HG03565 (cell line): ENCODE measurements around the gene GIPC1.

Source experiments
- ATAC-seq: cut with Tn5 transposase; IDR thresholded peaks from one replicate; pipeline ENCODE4 v1.9.1; 2021; ENCODE audit warnings: mild to moderate bottlenecking, moderate library complexity; ENCODE audit not compliant: unreplicated experiment

GIPC1 gene

DNA sequence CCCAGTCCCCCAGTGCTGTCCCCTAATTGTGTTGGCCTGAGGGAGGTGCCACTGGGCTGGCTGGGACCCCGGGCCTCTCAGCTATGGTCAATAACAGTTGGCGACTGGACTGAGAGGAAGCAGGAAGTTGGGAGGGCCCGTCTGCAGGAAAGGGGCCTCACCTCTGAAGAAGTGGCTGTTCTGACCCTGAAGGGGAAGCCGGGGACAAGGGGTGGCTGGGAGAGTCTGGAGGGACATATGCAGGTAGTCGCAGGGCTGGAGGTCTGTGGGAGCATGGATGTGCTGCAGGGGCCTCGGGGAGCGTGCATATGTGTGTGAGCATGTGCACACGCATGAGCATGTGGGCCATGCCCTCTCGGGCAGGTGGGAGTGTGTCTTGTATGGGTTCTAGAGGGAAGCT, 56.9 kb downstream of the GIPC1 start:
- no peak for ATAC-seq

DNA sequence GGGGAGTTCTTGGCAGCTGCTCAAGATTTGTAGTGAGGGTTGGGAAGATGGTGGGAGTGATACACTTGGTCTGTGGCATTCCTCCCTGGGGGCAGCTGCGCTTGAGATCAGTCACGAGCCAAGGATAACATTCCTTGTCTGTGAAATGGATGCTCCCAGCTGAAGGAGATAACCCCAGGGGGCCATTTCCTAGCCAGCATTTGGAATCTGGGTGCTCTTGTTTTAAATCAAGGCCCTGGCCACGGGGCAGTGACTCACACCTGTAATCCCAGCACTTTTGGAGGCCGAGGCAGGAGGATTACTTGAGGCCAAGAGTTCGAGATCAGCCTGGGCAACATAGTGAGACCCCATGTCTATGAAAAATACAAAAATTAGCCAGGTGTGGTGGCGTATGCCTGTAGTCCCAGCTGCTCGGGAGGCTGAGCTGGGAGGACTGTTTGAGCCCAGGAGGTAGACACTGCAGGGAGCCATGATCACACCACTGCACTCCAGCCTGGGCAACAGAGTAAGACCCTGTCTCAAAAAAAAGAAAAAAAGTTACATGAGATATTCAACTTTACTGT, 58.3 kb downstream of the GIPC1 start:
- no peak for ATAC-seq

DNA sequence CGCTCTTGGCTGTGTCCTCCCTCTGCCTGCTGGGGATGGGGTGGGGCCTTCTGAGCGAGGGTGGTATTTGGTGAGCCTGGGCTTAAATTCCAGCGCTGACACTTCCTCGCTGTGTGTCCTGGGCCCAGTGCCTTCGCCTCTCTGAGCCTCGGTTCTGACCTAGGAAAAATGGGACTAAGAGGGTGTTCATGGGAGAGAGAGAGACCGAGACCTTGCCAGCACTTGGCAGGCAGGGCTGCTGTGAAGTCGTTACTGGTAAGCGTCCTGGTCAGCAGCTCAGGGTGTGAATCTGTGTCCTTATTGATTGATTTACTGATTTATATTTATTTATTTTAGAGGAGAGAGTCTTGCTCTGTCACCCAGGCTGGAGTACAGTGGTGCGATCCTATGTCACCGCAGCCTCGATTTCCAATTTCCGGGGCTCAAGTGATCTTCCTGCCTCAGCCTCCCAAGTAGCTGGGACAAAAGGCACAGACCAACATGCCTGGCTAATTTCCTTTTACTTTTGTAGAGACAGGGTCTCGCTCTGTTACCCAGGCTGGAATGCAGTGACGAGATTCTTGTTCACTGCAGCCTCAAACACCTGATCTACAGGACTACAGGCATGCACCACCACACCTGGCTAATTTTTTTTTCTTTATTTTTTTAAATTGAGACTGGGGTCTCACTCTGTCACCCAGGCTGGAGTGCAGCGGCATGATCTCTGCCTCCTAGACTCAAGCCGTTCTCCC, 60.4 kb downstream of the GIPC1 start:
- no peak for ATAC-seq

DNA sequence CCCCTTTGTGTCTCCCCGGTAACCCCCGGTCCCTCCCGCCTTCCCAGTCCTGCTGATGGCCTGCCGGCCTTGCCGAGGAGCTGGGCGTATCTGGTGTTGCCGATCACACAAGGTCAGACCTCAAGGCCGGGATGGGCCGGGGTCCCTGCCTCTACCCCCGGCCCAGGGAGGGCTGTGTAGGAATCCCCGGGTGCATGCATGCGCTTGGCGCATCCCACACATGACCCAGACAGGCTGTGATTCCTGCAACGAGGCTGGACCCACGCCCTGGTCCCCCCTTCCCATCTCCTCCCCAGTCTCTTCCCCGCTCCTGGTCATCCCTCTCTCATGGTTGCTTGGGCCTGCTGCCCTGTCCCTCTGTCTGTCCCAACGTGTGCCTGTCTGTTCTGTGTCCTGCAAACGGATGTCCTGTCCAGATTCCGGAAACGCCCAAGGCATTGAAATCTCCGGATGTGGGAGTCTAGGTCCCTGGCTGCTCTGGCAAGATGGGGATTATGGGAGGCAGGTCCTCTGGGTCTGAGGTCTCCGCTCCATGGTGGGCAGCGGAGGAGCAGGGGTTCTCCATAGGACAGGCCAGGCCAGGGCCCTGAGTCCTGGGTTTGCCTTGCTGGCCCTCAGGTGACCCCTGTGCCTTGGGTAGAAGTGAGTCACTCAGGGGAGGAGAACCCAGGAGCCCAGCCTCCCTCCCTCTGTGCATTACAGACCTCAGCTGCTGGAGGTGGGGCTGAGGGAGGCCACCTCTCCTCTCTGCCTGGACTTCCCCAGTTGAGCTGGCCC, 61.2 kb downstream of the GIPC1 start:
- no peak for ATAC-seq

DNA sequence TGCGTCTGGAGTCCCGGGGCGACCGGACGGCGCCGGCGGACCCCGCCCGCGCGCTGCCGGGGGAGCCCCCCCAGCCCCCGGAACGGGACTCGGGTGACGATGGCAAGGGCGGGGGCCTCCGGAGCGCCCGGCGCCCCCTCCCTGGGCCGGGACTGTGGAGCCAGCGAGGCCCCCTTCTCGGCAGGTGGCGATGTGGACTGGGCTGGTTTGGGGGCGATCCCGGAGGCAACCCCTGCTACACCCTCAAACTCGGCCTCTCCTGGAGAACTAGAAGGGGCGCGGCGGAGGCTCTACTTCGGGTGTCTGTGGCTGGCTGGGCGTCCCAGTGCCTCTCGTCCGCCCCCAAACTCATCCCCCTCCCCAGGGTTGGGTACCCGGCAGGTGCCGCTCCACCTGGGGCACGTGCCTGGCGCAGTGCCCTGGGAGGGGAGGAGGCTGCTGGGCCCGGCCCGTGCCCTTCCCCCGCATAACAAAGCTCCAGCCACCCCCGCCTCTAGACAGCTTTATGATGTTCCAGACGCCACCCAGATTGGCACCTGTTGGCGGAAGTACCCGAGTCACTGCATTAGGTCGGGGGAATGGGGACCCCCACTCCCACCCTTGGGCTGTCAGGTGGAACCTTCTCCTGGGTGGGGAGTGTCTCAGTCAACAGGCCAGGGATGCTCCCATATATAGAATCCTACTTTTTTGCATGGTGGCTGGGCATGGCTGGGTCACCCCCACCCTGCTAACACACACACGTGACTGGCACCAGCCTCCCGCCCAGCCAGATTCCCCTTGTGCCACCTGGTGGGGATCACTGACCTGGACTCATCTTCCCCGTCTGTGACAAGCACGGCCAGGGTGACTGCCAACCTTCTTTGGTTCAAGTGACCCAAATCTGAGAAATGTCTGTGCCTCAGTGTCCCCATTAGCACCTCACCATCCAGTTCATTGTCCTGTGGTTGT, 62.1 kb downstream of the GIPC1 start:
- no peak for ATAC-seq

DNA sequence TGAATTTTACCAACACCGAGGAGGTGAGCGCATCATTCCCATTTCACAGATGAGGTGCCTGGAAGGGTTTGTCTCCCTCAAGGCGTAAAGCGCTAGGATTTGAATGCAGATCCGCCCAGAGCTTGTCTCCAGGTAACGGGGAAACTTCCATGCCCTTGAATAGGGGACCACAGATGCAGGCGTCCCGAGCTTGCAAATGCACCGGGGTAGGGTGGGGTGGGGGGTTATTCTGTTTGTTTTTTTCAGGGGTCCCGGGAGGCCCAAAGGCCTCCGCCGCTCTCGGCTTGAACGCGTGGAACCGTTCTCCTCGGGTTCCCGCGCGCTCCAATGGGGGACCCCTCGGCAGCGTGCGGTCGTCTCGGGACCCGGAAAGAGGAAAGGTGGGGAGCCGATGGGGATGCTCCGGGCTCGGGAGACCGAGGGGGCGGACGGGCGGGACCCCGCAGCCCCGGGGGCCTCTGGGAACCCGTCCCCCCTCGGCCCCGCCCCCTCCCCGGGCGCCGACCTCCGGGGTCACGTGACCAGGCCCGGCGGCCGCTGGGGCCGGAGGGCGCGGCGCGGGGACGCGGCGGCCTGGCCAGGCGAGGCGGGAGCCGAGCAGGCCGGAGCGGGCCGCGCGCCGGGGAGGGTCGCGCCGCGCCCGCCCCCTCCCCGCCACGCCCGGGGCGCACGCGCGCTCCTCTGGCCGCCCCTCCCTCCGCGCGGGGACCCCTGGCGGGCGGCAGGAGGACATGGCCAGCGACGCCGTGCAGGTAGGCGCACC, 63.0 kb downstream of the GIPC1 start, which contains the start of gene PKN1:
Gene PKN1, plus strand, starts transcription at position 516 of the 763 bp plus-strand sequence. Its CDS starts 216 bp downstream, at position 732.
- no peak for ATAC-seq

DNA sequence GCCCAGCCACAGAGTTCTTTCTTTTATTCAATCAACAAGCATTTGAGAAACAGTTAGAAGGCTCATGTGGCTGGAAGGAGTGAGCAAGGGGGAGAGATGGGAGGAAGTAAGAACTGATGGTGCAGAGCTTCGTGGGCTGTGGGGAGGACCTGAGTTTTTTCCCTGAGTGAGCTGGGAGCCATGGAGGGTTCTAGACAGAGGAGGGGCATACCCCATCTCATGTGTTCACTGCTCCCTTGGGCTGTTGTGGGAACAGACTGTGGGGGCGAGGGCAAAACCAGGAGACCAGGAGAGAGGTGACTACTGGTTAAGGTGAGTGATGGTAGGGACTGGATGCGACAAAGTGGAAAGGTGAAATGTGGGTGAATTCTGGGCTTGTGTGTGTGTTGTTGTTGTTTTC, 65.2 kb downstream of the GIPC1 start:
- no peak for ATAC-seq

DNA sequence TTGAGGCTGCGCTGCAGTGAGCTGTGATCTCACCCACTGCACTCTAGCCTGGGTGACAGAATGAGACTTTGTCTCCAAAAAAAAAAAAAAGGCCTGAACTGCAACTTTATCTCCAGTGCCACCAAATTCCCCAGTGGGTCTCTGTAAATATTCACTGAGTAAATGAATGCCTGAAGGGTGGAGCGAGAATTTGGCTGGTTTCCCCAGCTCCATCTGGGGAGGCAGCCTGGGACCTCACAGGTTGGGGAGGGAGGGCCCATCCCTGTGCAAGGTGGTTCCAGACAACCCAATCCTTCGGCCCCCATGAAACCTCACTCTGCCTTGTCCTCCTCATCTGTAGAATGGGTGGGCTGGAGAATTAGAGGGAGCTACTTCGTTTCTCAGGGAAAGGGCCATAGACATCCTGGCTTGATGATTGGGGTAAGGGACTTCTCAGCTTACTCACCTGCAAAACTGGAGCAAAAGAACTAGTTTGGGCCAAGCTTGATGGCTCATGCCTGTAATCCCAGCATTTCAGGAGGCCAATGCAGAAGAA, 67.0 kb downstream of the GIPC1 start:
- no peak for ATAC-seq
